Liver (tissue), 9 donors: Measurements from ENCODE around the gene MPRIP. TPM values are rescaled to one million over a fixed set of nuclear protein-coding genes. Genes with fewer than 3 reads are reported as not detected.

Source experiments
- DNase-seq: peaks from one replicate; pipeline ENCODE4 v3.0.0-alpha.2; 2017; ENCODE audit warnings: low spot score
- H3K27ac ChIP-seq, 2 donors: one replicate each; pipeline ENCODE4 v1.7.0; 2013; ENCODE audit warnings: inconsistent platforms in 2 of 2, low read length in 2 of 2, control low read depth in 1 of 2, low read depth in 1 of 2, mild to moderate bottlenecking in 1 of 2
- H3K27me3 ChIP-seq, 4 donors: one replicate each; pipeline versions ENCODE4 v1.6.1 to v1.7.0; 2013; ENCODE audit warnings: low read length in 3 of 4, inconsistent platforms in 1 of 4, mild to moderate bottlenecking in 1 of 4, moderate library complexity in 1 of 4; ENCODE audit not compliant: control insufficient read depth in 4 of 4, insufficient read depth in 4 of 4
- H3K36me3 ChIP-seq, 4 donors: one replicate each; pipeline versions ENCODE4 v1.6.1 to v1.7.0; 2013; ENCODE audit warnings: low read length in 3 of 4, mild to moderate bottlenecking in 3 of 4, low read depth in 1 of 4, moderate library complexity in 1 of 4; ENCODE audit not compliant: control insufficient read depth in 4 of 4, insufficient read depth in 3 of 4
- H3K4me1 ChIP-seq, 4 donors: one replicate each; pipeline versions ENCODE4 v1.6.1 to v1.7.0; 2013; ENCODE audit warnings: low read length in 3 of 4, mild to moderate bottlenecking in 3 of 4, moderate library complexity in 1 of 4; ENCODE audit not compliant: control insufficient read depth in 4 of 4, insufficient read depth in 4 of 4
- H3K4me3 ChIP-seq, 3 donors: one replicate each; pipeline versions ENCODE4 v1.6.1 to v1.7.0; 2013; ENCODE audit warnings: low read length in 3 of 3, control low read depth in 1 of 3, low read depth in 1 of 3, mild to moderate bottlenecking in 1 of 3
- H3K9ac ChIP-seq, 2 donors: one replicate each; pipeline ENCODE4 v1.7.0; 2013; ENCODE audit warnings: low read length in 2 of 2, mild to moderate bottlenecking in 2 of 2, moderate library complexity in 2 of 2, control low read depth in 1 of 2, low read depth in 1 of 2
- H3K9me3 ChIP-seq, 4 donors: one replicate each; pipeline versions ENCODE4 v1.6.1 to v1.7.0; 2013; ENCODE audit warnings: low read length in 3 of 4; ENCODE audit not compliant: control insufficient read depth in 4 of 4
- ATF3 ChIP-seq: IDR thresholded peaks from 2 replicates; pipeline ENCODE4 v1.6.1; 2016; ENCODE audit warnings: antibody characterized with exemption
- CTCF ChIP-seq: fragments of 150-350 bp; IDR thresholded peaks from 2 replicates; pipeline ENCODE4 v1.5.1; 2017; ENCODE audit warnings: improper control_type of control experiment, low read depth, low read length; ENCODE audit not compliant: missing input control
- EGR1 ChIP-seq, 2 donors: IDR thresholded peaks; 2 replicates each; pipeline ENCODE4 v1.6.1; 2016 to 2018; ENCODE audit warnings: antibody characterized with exemption in 2 of 2, low read depth in 2 of 2
- FOXA1 ChIP-seq: IDR thresholded peaks from 2 replicates; pipeline ENCODE4 v1.6.1; 2016; ENCODE audit warnings: antibody characterized with exemption
- FOXA2 ChIP-seq: IDR thresholded peaks from 2 replicates; pipeline ENCODE4 v1.6.1; 2016; ENCODE audit warnings: antibody characterized with exemption
- GABPA ChIP-seq, 2 donors: IDR thresholded peaks in 1 of 2; conservative IDR thresholded peaks in 1 of 2; 2 replicates each; pipeline ENCODE4 v1.6.1; 2016; ENCODE audit warnings: antibody characterized with exemption in 2 of 2, mild to moderate bottlenecking in 1 of 2, moderate library complexity in 1 of 2
- HNF4A ChIP-seq, 2 donors: conservative IDR thresholded peaks; 2 replicates each; pipeline ENCODE4 v1.6.1; 2016; ENCODE audit warnings: antibody characterized with exemption in 2 of 2, mild to moderate bottlenecking in 2 of 2
- HNF4G ChIP-seq: IDR thresholded peaks from 2 replicates; pipeline ENCODE4 v1.6.1; 2016; ENCODE audit warnings: antibody characterized with exemption
- JUND ChIP-seq, 2 donors: IDR thresholded peaks; 2 replicates each; pipeline ENCODE4 v1.6.1; 2016; ENCODE audit warnings: antibody characterized with exemption in 2 of 2
- MAX ChIP-seq: IDR thresholded peaks from 2 replicates; pipeline ENCODE4 v1.6.1; 2016; ENCODE audit warnings: antibody characterized with exemption
- NR2F2 ChIP-seq: IDR thresholded peaks from 2 replicates; pipeline ENCODE4 v1.6.1; 2016; ENCODE audit warnings: antibody characterized with exemption
- RAD21 ChIP-seq, 2 donors: IDR thresholded peaks; 2 replicates each; pipeline ENCODE4 v1.6.1; 2016; ENCODE audit warnings: antibody characterized with exemption in 2 of 2, mild to moderate bottlenecking in 2 of 2
- REST ChIP-seq: IDR thresholded peaks from 2 replicates; pipeline ENCODE4 v1.6.1; 2016; ENCODE audit warnings: antibody characterized with exemption, mild to moderate bottlenecking
- RXRA ChIP-seq, 2 donors: IDR thresholded peaks; 2 replicates each; pipeline ENCODE4 v1.6.1; 2017 to 2018; ENCODE audit warnings: antibody characterized with exemption in 2 of 2, mild to moderate bottlenecking in 1 of 2
- SP1 ChIP-seq: IDR thresholded peaks from 2 replicates; pipeline ENCODE4 v1.6.1; 2018; ENCODE audit warnings: antibody characterized with exemption, mild to moderate bottlenecking
- TAF1 ChIP-seq: conservative IDR thresholded peaks from 2 replicates; pipeline ENCODE4 v1.6.1; 2016; ENCODE audit warnings: antibody characterized with exemption, mild to moderate bottlenecking
- YY1 ChIP-seq: IDR thresholded peaks from 2 replicates; pipeline ENCODE4 v1.6.1; 2016; ENCODE audit warnings: antibody characterized with exemption, mild to moderate bottlenecking
- ZBTB33 ChIP-seq: IDR thresholded peaks from 2 replicates; pipeline ENCODE4 v1.6.1; 2016; ENCODE audit warnings: antibody characterized with exemption
- WGBS: extraction: QIAGEN DNeasy Blood & Tissue Kit; methylation state at CpG from one replicate; pipeline ENCODE4 v1.1.7; 2013; 5-methylcytosine and 5-hydroxymethylcytosine counted together
- polyA plus RNA-seq, 2 donors: library from polyadenylated mRNA; stranded (reverse) in 1 of 2; unstranded in 1 of 2; fragments of 200-250 nt in 1 of 2; fragments of >200 nt in 1 of 2; fragmentation: Nextera tagmentation in 1 of 2; extraction: Ambion mirVana in 1 of 2; gene quantifications; one replicate each; pipeline versions ENCODE4 v1.2.1 to v1.2.3, GENCODE V29; 2013 to 2015
- total RNA-seq, 2 donors: library from RNA; depleted of rRNA; stranded (reverse); fragments of >200 nt; gene quantifications; one replicate each; pipeline ENCODE4 v1.2.3, GENCODE V29; 2014
- donor health status: healthy.
- donor health status: healthy.
- donor health status: healthy.
- donor health status: healthy.
- donor health status: healthy.

Gene MPRIP
- total and polyA plus RNA-seq, 4 donors, result 21.2 to 61.9 (median 34.7) TPM

- no peak for TF ChIP-seq CTCF
Measured at GRCh38 chr17:17110520-17110919, 68.3 kb downstream of the MPRIP start (continued).

- H3K27ac ChIP-seq, result no peak overlapping the region
- H3K9me3 ChIP-seq, result no peaks in the 10 kb centered on the region
- H3K36me3 ChIP-seq, result peaks cover 0 to under 1% (median under 1%) of the 10 kb centered on the region in 4 donors
- no peak overlapping the region for H3K9ac ChIP-seq
- no peak overlapping the region for H3K4me3 ChIP-seq
- H3K27me3 ChIP-seq, result no peaks in the 10 kb centered on the region
- TF ChIP-seq REST, result no peak
- TF ChIP-seq TAF1, result no peak
- TF ChIP-seq SP1, result no peak
- TF ChIP-seq HNF4G, result no peak
- no peak for TF ChIP-seq GABPA (IDR thresholded peaks at IDR 0.05 in 1 of 2, conservative IDR thresholded peaks at IDR 0.05 in 1 of 2)
- TF ChIP-seq RXRA (IDR thresholded peaks at IDR 0.05), result no peak
- TF ChIP-seq FOXA1, result no peak
- TF ChIP-seq ATF3, result no peak
- no peak for TF ChIP-seq YY1
- no peak for TF ChIP-seq HNF4A (conservative IDR thresholded peaks at IDR 0.05)
- no peak for TF ChIP-seq MAX
- no peak for TF ChIP-seq ZBTB33
- no peak for TF ChIP-seq RAD21 (IDR thresholded peaks at IDR 0.05)
- TF ChIP-seq FOXA2, result no peak
- no peak for TF ChIP-seq CTCF
- no peak for TF ChIP-seq JUND (IDR thresholded peaks at IDR 0.05)
- no peak for TF ChIP-seq EGR1 (IDR thresholded peaks at IDR 0.05; ENCODE audit: low read depth in 2 of 2)
- TF ChIP-seq NR2F2, result no peak
- DNase-seq, result no peak
- H3K4me1 ChIP-seq, result peaks cover 0 to 43% (median 20%) of the 10 kb centered on the region in 4 donors
- WGBS, result 90% methylated on average over 26 of the region's 26 CpGs
Measured at GRCh38 chr17:17111401-17112393, 69.4 kb downstream of the MPRIP start.
